T-cell (primary cell): ENCODE results near the gene PLAC1. TPM values are rescaled to one million over a fixed set of nuclear protein-coding genes. Genes with fewer than 3 reads are reported as not detected.

ENCODE experiments used
- ATAC-seq, 4 experiments: fragments of 200-7000 bp in 3 of 4; fragments of 150-1000 bp in 1 of 4; cut with Tn5 transposase; replicated peaks in 1 of 4; 1 replicate in 3 of 4; 2 replicates in 1 of 4; pipeline ENCODE4 v1.10.0; 2021; ENCODE audit warnings: moderate library complexity in 3 of 4, mild to moderate bottlenecking in 2 of 4, moderate number of reproducible peaks in 1 of 4
- CTCF ChIA-PET, 2 donors: fragments of 300-600 bp; sonication (Branson Sonifier 250); formaldehyde crosslinking; loops; one replicate each; lab custom pipeline; 2022; ENCODE audit warnings: antibody characterized with exemption in 2 of 2; lab: Charles Lee
- POLR2A ChIA-PET, 2 donors: fragments of 300-600 bp; sonication (Branson Sonifier 250); formaldehyde crosslinking; loops; one replicate each; lab custom pipeline; 2022; ENCODE audit warnings: antibody characterized with exemption in 2 of 2; lab: Charles Lee
- DNase-seq, 35 experiments: peaks; one replicate each; pipeline versions ENCODE4 v3.0.0 to v3.0.0-alpha.2; 2013 to 2023
- H3K27ac ChIP-seq: one replicate; pipeline ENCODE4 v1.5.1; 2013; ENCODE audit warnings: low read length
- H3K27me3 ChIP-seq, 2 experiments: replicated peaks in 1 of 2; 1 replicate in 1 of 2; 2 replicates in 1 of 2; pipeline versions ENCODE4 v1.6.1 to v1.7.0; 2013; ENCODE audit warnings: low read length in 1 of 2, mixed read lengths in 1 of 2; ENCODE audit not compliant: control insufficient read depth in 2 of 2, insufficient read depth in 2 of 2; ENCODE audit errors: extremely low read depth in 1 of 2
- H3K36me3 ChIP-seq, 2 donors: 1 replicate in 1 of 2; 2 replicates in 1 of 2; pipeline versions ENCODE4 v1.6.1 to v1.7.0; 2013; ENCODE audit warnings: low read length in 1 of 2; ENCODE audit not compliant: control insufficient read depth in 2 of 2, insufficient read depth in 1 of 2; ENCODE audit errors: extremely low read depth in 1 of 2
- H3K4me1 ChIP-seq, 2 experiments: 1 replicate in 1 of 2; 2 replicates in 1 of 2; pipeline versions ENCODE4 v1.6.1 to v1.7.0; 2013; ENCODE audit warnings: low read length in 2 of 2, mixed read lengths in 1 of 2; ENCODE audit not compliant: insufficient read depth in 2 of 2, control insufficient read depth in 1 of 2; ENCODE audit errors: extremely low read depth in 1 of 2
- H3K4me3 ChIP-seq, 2 donors: 1 replicate in 1 of 2; 2 replicates in 1 of 2; pipeline versions ENCODE4 v1.5.1 to v1.7.0; 2013; ENCODE audit warnings: mild to moderate bottlenecking in 2 of 2, low read length in 1 of 2, moderate library complexity in 1 of 2; ENCODE audit not compliant: control insufficient read depth in 1 of 2; ENCODE audit errors: extremely low read depth in 1 of 2
- H3K9me3 ChIP-seq: 2 replicates; pipeline ENCODE4 v1.7.0; 2013
- H3K27ac Mint-ChIP-seq, 2 donors: one replicate each; pipeline ENCODE4 v1.8.0; 2020 to 2021; ENCODE audit warnings: mild to moderate bottlenecking in 2 of 2, mixed read lengths in 2 of 2
- H3K27me3 Mint-ChIP-seq, 2 donors: one replicate each; pipeline ENCODE4 v1.8.0; 2021 to 2022; ENCODE audit warnings: mixed read lengths in 2 of 2
- H3K36me3 Mint-ChIP-seq: one replicate; pipeline ENCODE4 v1.8.0; 2021; ENCODE audit warnings: mixed read lengths
- H3K4me1 Mint-ChIP-seq, 3 donors: one replicate each; pipeline ENCODE4 v1.8.0; 2020 to 2022; ENCODE audit warnings: mixed read lengths in 3 of 3, mild to moderate bottlenecking in 1 of 3
- H3K4me3 Mint-ChIP-seq, 3 donors: one replicate each; pipeline ENCODE4 v1.8.0; 2020 to 2022; ENCODE audit warnings: mild to moderate bottlenecking in 3 of 3, mixed read lengths in 3 of 3, moderate library complexity in 3 of 3
- H3K9me3 Mint-ChIP-seq, 3 donors: one replicate each; pipeline ENCODE4 v1.8.0; 2020 to 2022; ENCODE audit warnings: mixed read lengths in 3 of 3
- WGBS: methylation state at CpG from one replicate; pipeline ENCODE4 v1.1.5; 2013; ENCODE audit warnings: missing lambda C conversion rate; ENCODE audit not compliant: insufficient coverage; 5-methylcytosine and 5-hydroxymethylcytosine counted together
- total RNA-seq, 35 experiments: library from RNA in 6 of 35; stranded (reverse) in 6 of 35; fragments of 120-200 nt in 1 of 35; gene quantifications; one replicate each; pipeline versions ENCODE4 v1.2.1 to v1.2.4 and lab custom pipeline; 2013 to 2026

PLAC1 gene
- total RNA-seq, 5 donors from 2014 or later (not counting 1 experiment from before 2014, with no cell fraction given): not detected

DNA sequence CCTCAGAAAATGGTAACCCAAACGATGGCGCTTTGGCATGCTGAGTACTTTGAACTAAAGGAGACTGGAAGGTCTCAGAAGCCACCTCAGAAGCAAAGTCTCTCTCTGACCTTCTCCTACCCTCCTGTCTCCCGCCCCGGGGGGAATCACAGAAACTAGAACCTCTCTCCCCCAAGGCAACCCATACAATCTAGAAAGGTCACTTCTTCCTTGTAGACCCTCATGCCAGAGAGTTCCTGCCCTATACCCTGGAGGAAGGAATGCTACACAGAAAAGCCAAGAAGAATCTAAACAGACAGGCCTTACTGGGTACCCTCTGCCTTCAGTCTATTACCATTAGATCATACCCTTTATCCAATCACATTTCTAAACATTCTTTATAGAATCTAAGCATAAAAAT is 8.5 kb downstream of the PLAC1 start:
- Mint-ChIP-seq H3K4me3 (no peak overlapping the region), H3K4me1 (peaks cover 0 to 2% (median 0%) of the 10 kb centered on the region in 3 donors), H3K36me3 (no peaks in the 10 kb centered on the region), H3K9me3 (no peaks in the 10 kb centered on the region), H3K27ac (no peak overlapping the region), H3K27me3 (peaks cover 8 to 23% of the 10 kb centered on the region in 2 donors)
- H3K27me3 ChIP-seq: no peaks in the 10 kb centered on the region
- no peak overlapping the region for H3K27ac ChIP-seq
- ATAC-seq (no peak), DNase-seq (no peak)
- ChIA-PET POLR2A (interaction anchor here in 1 of 2 donors (0.6 kb wide), 1 partner anchor 66 kb away, joined by 5 read pairs; no protein-coding TSS in a partner anchor), CTCF (no interaction called here)
- no CpG with 5 or more reads among the region's 4 CpGs for WGBS
- H3K36me3 ChIP-seq: no peaks in the 10 kb centered on the region
- H3K4me3 ChIP-seq: no peak overlapping the region
- no peaks in the 10 kb centered on the region for H3K4me1 ChIP-seq
- H3K9me3 ChIP-seq: no peaks in the 10 kb centered on the region

DNA sequence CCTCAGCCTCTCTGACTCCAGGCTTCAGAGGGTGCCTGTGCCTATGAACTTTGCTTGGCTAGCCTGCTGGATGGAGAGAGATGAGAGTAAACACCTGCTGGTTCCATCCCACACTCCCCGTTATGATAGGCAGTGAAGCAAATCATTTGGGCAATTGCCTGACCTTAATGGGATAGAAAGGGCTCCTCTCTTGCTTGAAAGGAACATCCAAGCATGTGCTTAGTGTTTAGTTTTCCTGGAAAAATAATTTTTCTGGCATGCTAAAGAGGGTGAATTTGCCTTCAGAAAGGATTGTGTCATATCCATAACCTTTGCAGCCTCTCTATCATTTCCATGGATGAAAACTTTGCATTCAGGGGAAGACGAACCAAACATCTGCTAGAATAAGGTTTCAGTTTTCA is 10.8 kb downstream of the PLAC1 start:
- no CpG with 5 or more reads among the region's 2 CpGs for WGBS
- no peak overlapping the region for H3K27ac ChIP-seq
- H3K27me3 Mint-ChIP-seq: peaks cover 10 to 30% of the 10 kb centered on the region in 2 donors
- POLR2A ChIA-PET: no interaction called here
- no peaks in the 10 kb centered on the region for H3K9me3 Mint-ChIP-seq
- no peaks in the 10 kb centered on the region for H3K4me1 ChIP-seq
- H3K27ac Mint-ChIP-seq: no peak overlapping the region
- ATAC-seq (no peak), DNase-seq (no peak)
- no peaks in the 10 kb centered on the region for H3K27me3 ChIP-seq
- CTCF ChIA-PET: no interaction called here
- H3K36me3 Mint-ChIP-seq: no peaks in the 10 kb centered on the region
- H3K4me3 Mint-ChIP-seq: no peak overlapping the region
- H3K4me1 Mint-ChIP-seq: no peaks in the 10 kb centered on the region
- no peaks in the 10 kb centered on the region for H3K9me3 ChIP-seq
- H3K4me3 ChIP-seq: no peak overlapping the region
- H3K36me3 ChIP-seq: no peaks in the 10 kb centered on the region

DNA sequence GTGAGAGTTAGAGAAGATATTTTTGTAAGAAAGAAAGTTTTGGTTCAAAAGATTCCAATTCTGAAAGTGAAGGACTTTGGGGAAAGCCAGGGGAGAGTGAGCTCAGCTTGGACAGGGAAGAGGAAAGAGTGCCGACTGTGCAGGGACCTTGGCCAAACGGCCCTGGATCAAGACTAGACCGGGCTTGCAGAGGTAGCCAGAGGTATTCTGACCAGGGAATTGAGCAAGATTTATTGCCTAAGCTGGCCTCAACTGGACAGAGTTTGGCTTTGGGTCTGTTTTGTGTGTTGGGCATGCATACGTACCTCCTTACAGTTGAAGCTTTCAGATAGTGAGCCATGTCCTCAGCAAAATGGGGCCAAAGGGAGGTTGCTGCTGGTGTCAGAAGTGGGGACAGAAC is 11.6 kb downstream of the PLAC1 start:
- no peak overlapping the region for H3K4me3 Mint-ChIP-seq
- CTCF ChIA-PET: no interaction called here
- no peak for DNase-seq
- Histone ChIP-seq H3K27ac (no peak overlapping the region), H3K36me3 (no peaks in the 10 kb centered on the region), H3K4me3 (no peak overlapping the region), H3K4me1 (no peaks in the 10 kb centered on the region), H3K9me3 (no peaks in the 10 kb centered on the region), H3K27me3 (no peaks in the 10 kb centered on the region)
- POLR2A ChIA-PET: no interaction called here
- H3K27ac Mint-ChIP-seq: no peak overlapping the region
- H3K27me3 Mint-ChIP-seq: peaks cover 14 to 36% of the 10 kb centered on the region in 2 donors
- no peaks in the 10 kb centered on the region for H3K9me3 Mint-ChIP-seq
- H3K4me1 Mint-ChIP-seq: no peaks in the 10 kb centered on the region
- H3K36me3 Mint-ChIP-seq: no peaks in the 10 kb centered on the region
- WGBS: no CpG with 5 or more reads among the region's 4 CpGs
- no peak for ATAC-seq

DNA sequence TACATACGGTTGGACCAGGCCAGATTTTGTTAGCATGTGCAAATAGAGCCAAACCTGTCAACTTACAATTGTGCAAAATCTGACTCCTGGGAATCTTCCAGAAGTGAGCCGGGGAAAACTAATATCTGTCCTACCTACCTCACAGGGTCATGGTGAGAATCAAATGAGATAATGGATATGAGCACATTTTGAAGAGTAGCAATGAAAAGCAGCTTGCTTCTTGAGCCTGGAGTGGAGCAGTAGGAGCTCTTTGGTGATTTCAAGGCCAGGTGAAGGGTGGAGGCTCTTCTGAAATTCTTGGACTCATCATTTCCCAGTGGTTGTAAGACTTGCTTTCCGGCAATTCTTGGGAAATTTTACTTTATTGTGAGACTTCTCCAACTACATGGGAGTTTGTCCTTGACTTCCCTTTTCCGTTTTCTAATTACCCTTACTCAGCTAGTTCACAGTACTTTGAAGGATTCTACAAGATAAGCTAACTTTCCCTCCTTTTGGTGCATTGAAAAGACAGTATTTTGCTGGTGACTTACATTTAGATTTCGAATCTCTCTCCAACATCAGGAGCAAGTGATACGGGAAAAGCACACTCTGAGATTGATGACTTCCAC is 12.2 kb downstream of the PLAC1 start:
- Histone ChIP-seq H3K36me3 (no peaks in the 10 kb centered on the region), H3K27ac (no peak overlapping the region), H3K27me3 (no peaks in the 10 kb centered on the region), H3K9me3 (no peaks in the 10 kb centered on the region), H3K4me3 (no peak overlapping the region), H3K4me1 (no peaks in the 10 kb centered on the region)
- Mint-ChIP-seq H3K4me1 (no peaks in the 10 kb centered on the region), H3K27me3 (peaks cover 20 to 41% of the 10 kb centered on the region in 2 donors), H3K36me3 (no peaks in the 10 kb centered on the region), H3K4me3 (no peak overlapping the region), H3K9me3 (no peaks in the 10 kb centered on the region), H3K27ac (no peak overlapping the region)
- CTCF ChIA-PET: no interaction called here
- DNase-seq (no peak), ATAC-seq (no peak)
- POLR2A ChIA-PET: no interaction called here
- WGBS: no CpG with 5 or more reads among the region's 6 CpGs

DNA sequence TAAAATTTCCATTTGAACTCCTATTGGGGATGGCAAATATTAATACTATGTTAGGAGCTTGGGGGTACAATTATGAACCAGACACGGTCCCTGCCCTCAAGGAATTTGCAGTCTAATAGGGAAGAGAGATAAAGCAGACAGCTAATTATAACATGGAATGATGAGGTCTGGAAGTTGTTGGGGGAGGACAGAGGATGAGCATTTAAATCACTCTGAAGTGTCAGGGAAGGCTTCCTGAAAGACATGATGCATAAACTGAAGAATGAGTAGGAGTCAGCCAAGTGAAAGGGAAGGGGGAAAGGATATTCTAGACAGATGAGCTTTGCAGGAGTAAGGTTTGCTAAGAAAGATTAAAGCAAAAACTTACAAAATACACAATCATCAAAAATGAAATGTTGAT is 15.9 kb downstream of the PLAC1 start:
- no CpG with 5 or more reads among the region's 1 CpG for WGBS
- no peak overlapping the region for H3K4me3 ChIP-seq
- ATAC-seq (no peak), DNase-seq (no peak)
- H3K27me3 Mint-ChIP-seq: peaks cover 22 to 48% of the 10 kb centered on the region in 2 donors
- ChIA-PET POLR2A (interaction anchor here in 1 of 2 donors (0.6 kb wide), 1 partner anchor 26 kb away, joined by 5 read pairs; no protein-coding TSS in a partner anchor), CTCF (no interaction called here)
- H3K27me3 ChIP-seq: no peaks in the 10 kb centered on the region
- H3K9me3 ChIP-seq: no peaks in the 10 kb centered on the region
- H3K36me3 ChIP-seq: no peaks in the 10 kb centered on the region
- no peaks in the 10 kb centered on the region for H3K9me3 Mint-ChIP-seq
- H3K4me1 ChIP-seq: no peaks in the 10 kb centered on the region
- H3K36me3 Mint-ChIP-seq: no peaks in the 10 kb centered on the region
- no peak overlapping the region for H3K4me3 Mint-ChIP-seq
- no peak overlapping the region for H3K27ac ChIP-seq
- no peak overlapping the region for H3K27ac Mint-ChIP-seq
- no peaks in the 10 kb centered on the region for H3K4me1 Mint-ChIP-seq

DNA sequence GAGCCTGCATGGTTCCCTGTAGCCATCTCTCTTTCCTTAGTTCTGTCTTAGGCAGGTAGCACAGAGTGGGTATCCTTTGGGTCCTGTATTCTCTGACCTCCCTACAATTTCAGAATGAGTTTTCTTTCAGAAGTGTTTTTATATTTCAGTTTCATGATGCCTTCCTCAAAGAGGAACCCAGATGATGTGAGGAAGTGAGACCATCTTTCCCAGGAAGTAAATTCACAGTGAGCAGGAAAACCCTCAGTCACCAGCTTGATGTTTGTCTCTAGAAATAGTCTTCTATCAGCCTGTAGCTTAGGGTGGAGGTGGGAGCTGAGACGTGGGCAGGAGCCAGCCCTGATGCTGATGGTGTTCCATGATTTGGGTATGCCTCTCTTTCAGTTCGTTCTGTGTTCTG is 16.9 kb downstream of the PLAC1 start:
- H3K27ac ChIP-seq: no peak overlapping the region
- no peaks in the 10 kb centered on the region for H3K36me3 Mint-ChIP-seq
- H3K4me1 ChIP-seq: no peaks in the 10 kb centered on the region
- ATAC-seq: no peak
- ChIA-PET POLR2A (no interaction called here), CTCF (interaction anchor here in 1 of 2 donors (0.9 kb wide), 1 partner anchor 13 kb away, joined by 3 read pairs; no protein-coding TSS in a partner anchor)
- no peak overlapping the region for H3K4me3 Mint-ChIP-seq
- H3K27me3 Mint-ChIP-seq: peaks cover 19 to 44% of the 10 kb centered on the region in 2 donors
- H3K9me3 Mint-ChIP-seq: no peaks in the 10 kb centered on the region
- no CpG with 5 or more reads among the region's 2 CpGs for WGBS
- H3K4me3 ChIP-seq: no peak overlapping the region
- no peaks in the 10 kb centered on the region for H3K9me3 ChIP-seq
- H3K36me3 ChIP-seq: no peaks in the 10 kb centered on the region
- no peaks in the 10 kb centered on the region for H3K27me3 ChIP-seq
- H3K4me1 Mint-ChIP-seq: no peaks in the 10 kb centered on the region
- no peak overlapping the region for H3K27ac Mint-ChIP-seq
- DNase-seq: no peak
